Ascending aorta (tissue), 2 donors: ENCODE data around the gene DHCR7. TPM values are rescaled to one million over a fixed set of nuclear protein-coding genes. Genes with fewer than 3 reads are reported as not detected.
A peak's percentile ranks its signal among the peaks of the same experiment; 100 is the strongest.
"Not testable (repeated sequence)": the region's sequence is repeated elsewhere in the genome, so short reads cannot be mapped to it uniquely, and the experiment has no call there.

ENCODE experiments used
- DNase-seq, 2 donors: peaks; one replicate each; pipeline ENCODE4 v3.0.0-alpha.2; 2019; ENCODE audit warnings: low spot score in 2 of 2
- H3K27ac ChIP-seq, 2 donors: fragments of 200-600 bp; sonication (generic); one replicate each; pipeline ENCODE4 v1.5.1; 2016 to 2017; ENCODE audit warnings: mild to moderate bottlenecking in 1 of 2
- H3K27me3 ChIP-seq: fragments of 200-600 bp; sonication (generic); one replicate; pipeline ENCODE4 v1.5.1; 2017
- H3K36me3 ChIP-seq, 2 donors: fragments of 200-600 bp; sonication (generic); one replicate each; pipeline ENCODE4 v1.5.1; 2016
- H3K4me1 ChIP-seq, 2 donors: fragments of 200-600 bp; sonication (generic); one replicate each; pipeline ENCODE4 v1.5.1; 2016 to 2017; ENCODE audit warnings: mild to moderate bottlenecking in 1 of 2
- H3K4me3 ChIP-seq, 2 donors: fragments of 200-600 bp; sonication (generic); one replicate each; pipeline ENCODE4 v1.5.1; 2016 to 2017; ENCODE audit warnings: mild to moderate bottlenecking in 1 of 2
- H3K9me3 ChIP-seq, 2 donors: fragments of 200-600 bp; sonication (generic); one replicate each; pipeline ENCODE4 v1.5.1; 2016
- CTCF ChIP-seq, 3 experiments: fragments of 200-600 bp in 2 of 3; fragments of 450-650 bp in 1 of 3; sonication (generic) in 2 of 3; IDR thresholded peaks; one replicate each; pipeline ENCODE4 v1.5.1; 2016 to 2019; ENCODE audit warnings: antibody characterized with exemption in 3 of 3, mild to moderate bottlenecking in 1 of 3, moderate library complexity in 1 of 3
- intact Hi-C: fragments of 100-400 bp; cut with DNase I; formaldehyde crosslinking; loops from one replicate; pipeline ENCODE4 v1.15.1; 2023
- total RNA-seq: library from RNA; depleted of rRNA; stranded (reverse); fragments of >200 nt; gene quantifications from one replicate; pipeline ENCODE4 v1.1.0, GENCODE V29; 2016

DHCR7 gene
- total RNA-seq, 1 donor from 2014 or later, result 66.2 TPM

DNA sequence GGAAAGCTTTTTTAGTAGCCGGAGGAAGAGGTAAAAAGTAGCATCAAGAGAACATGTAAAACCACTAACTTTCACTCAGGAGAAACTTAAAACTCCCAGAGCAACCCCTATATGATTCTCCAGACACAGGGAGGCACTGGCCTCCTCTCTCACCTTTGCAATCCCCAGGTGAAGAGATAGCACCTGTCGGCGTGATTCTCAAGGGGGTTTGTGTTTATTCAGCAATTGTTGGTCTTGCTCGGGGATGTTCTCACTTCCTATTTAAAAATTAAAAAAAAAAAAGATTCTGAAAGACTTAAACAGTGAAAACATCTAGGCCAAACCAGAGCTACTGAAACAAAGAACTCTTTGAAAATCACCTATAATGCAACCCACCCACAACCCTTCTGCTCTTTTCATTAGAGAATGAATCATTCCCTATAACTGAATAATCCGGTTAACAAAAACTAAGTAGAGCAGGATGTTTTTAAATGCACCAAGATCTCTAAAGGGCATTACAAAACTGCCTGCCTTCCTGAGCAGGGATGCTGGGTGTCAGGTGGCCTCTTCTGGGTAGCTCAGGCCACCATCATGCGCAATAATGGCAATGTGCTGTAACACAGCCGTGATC, 24.9 kb downstream of the DHCR7 start:
- no peaks in the 10 kb centered on the region for H3K9me3 ChIP-seq
- DNase-seq, result no peak
- H3K4me1 ChIP-seq, result no peaks in the 10 kb centered on the region
- intact Hi-C loops, result loop anchor here (5.0 kb wide), 1 partner anchor 956 kb away; no protein-coding TSS in a partner anchor
- no peaks in the 10 kb centered on the region for H3K27me3 ChIP-seq
- no peak overlapping the region for H3K27ac ChIP-seq
- TF ChIP-seq CTCF (IDR thresholded peaks at IDR 0.05), result no peak
- H3K36me3 ChIP-seq, result no peaks in the 10 kb centered on the region
- H3K4me3 ChIP-seq, result no peak overlapping the region

DNA sequence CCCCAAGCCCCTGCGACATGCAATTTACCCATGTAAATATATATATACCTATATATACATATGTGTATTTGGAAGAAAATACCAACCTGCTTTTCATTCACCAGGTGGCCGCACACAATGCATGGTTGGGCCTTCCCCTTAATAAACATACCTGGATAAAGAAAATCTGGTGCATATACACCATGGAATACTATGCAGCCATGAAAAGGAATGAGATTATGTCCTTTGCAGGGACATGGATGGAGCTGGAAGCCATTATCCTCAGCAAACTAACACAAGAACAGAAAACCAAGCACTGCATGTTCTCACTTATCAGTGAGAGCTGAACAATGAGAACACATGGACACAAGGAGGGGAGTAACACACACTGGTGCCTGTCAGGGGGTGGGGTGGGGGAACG, 25.9 kb downstream of the DHCR7 start:
- H3K27ac ChIP-seq, H3K9me3 ChIP-seq, DNase-seq, H3K27me3 ChIP-seq, H3K36me3 ChIP-seq, H3K4me3 ChIP-seq, H3K4me1 ChIP-seq: not testable (repeated sequence)
- intact Hi-C loops, result loop anchor here (5.0 kb wide), 1 partner anchor 955 kb away; no protein-coding TSS in a partner anchor

GRCh38 chr11:71421392-71421950, 26.7 kb downstream of the DHCR7 start:
- Histone ChIP-seq H3K27ac (no peak overlapping the region), H3K36me3 (no peaks in the 10 kb centered on the region), H3K4me1 (no peaks in the 10 kb centered on the region), H3K9me3 (no peaks in the 10 kb centered on the region), H3K27me3 (no peaks in the 10 kb centered on the region), H3K4me3 (no peak overlapping the region)
- intact Hi-C loops, result loop anchor here (5.0 kb wide), 1 partner anchor 954 kb away; no protein-coding TSS in a partner anchor
- no peak for DNase-seq
- TF ChIP-seq CTCF (IDR thresholded peaks at IDR 0.05), result no peak

GRCh38 chr11:71420455-71421241, 27.5 kb downstream of the DHCR7 start:
- DNase-seq, result no peak
- Histone ChIP-seq H3K27me3 (no peaks in the 10 kb centered on the region), H3K9me3 (no peaks in the 10 kb centered on the region), H3K27ac (no peak overlapping the region), H3K4me3 (no peak overlapping the region), H3K4me1 (no peaks in the 10 kb centered on the region), H3K36me3 (no peaks in the 10 kb centered on the region)
- intact Hi-C loops, result loop anchor here (5.0 kb wide), 1 partner anchor 953 kb away; no protein-coding TSS in a partner anchor
- TF ChIP-seq CTCF (IDR thresholded peaks at IDR 0.05), result peak in 2 of 3 experiments; percentile 27 to 47

GRCh38 chr11:71418643-71419042, 29.6 kb downstream of the DHCR7 start:
- intact Hi-C loops, result no loop called here
- H3K4me1 ChIP-seq, result no peaks in the 10 kb centered on the region
- H3K36me3 ChIP-seq, result no peaks in the 10 kb centered on the region
- no peaks in the 10 kb centered on the region for H3K27me3 ChIP-seq
- no peaks in the 10 kb centered on the region for H3K9me3 ChIP-seq
- TF ChIP-seq CTCF (IDR thresholded peaks at IDR 0.05), result no peak
- DNase-seq, result no peak
- no peak overlapping the region for H3K27ac ChIP-seq
- no peak overlapping the region for H3K4me3 ChIP-seq

DNA sequence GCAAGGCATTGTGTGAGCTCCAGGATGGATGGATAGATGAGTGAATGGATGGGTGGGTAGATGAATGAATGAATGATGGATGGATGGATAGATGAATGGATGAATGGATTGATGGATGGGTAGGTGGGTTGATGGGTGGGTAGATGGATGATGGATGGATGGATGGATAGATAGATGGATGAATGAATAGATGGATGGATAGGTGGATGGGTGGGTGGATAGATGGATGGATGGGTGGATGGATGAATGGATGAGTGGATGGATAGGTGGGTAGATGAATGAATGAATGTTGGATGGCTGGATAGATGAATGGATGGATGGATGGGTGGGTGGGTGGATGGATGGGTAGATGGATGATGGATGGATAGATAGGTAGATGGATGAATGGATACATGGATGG, 33.5 kb downstream of the DHCR7 start:
- intact Hi-C loops, result no loop called here
- H3K9me3 ChIP-seq, result no peaks in the 10 kb centered on the region
- H3K27me3 ChIP-seq, result no peaks in the 10 kb centered on the region
- no peaks in the 10 kb centered on the region for H3K36me3 ChIP-seq
- no peak for TF ChIP-seq CTCF (IDR thresholded peaks at IDR 0.05)
- no peak overlapping the region for H3K27ac ChIP-seq
- H3K4me1 ChIP-seq, result no peaks in the 10 kb centered on the region
- no peak for DNase-seq
- no peak overlapping the region for H3K4me3 ChIP-seq
